GM12873 (cell line): ENCODE measurements around the gene TAF8.
A peak's percentile ranks its signal among the peaks of the same experiment; 100 is the strongest.

Source experiments
- CTCF ChIP-seq: IDR thresholded peaks from 2 replicates; pipeline ENCODE4 v1.5.1; 2012; ENCODE audit warnings: low read depth, mild to moderate bottlenecking, moderate library complexity, low read length, control low read depth; ENCODE audit not compliant: insufficient read depth; ENCODE audit errors: missing control alignments

Gene TAF8

GRCh38 chr6:42088101-42088591 is 37.8 kb downstream of the TAF8 start:
- no peak for TF ChIP-seq CTCF

- no peak for TF ChIP-seq CTCF
These were observed 40.7 kb downstream of the TAF8 start for GRCh38 chr6:42090819-42091717.

- no peak for TF ChIP-seq CTCF
These were observed 41.3 kb downstream of the TAF8 start for GRCh38 chr6:42091718-42092023.

GRCh38 chr6:42093582-42094329 is 43.4 kb downstream of the TAF8 start:
- no peak for TF ChIP-seq CTCF

- no peak for TF ChIP-seq CTCF
These were observed 44.8 kb downstream of the TAF8 start for GRCh38 chr6:42095094-42095493.

GRCh38 chr6:42095776-42096541 is 45.6 kb downstream of the TAF8 start:
- peak; percentile 2 for TF ChIP-seq CTCF
